Measurements from ENCODE around the gene UBXN7. TPM values are rescaled to one million over a fixed set of nuclear protein-coding genes. Genes with fewer than 3 reads are reported as not detected.

UBXN7 gene
- total RNA-seq, 4 donors from 2014 or later, result 13.8 to 25.4 (median 15.4) TPM

DNA sequence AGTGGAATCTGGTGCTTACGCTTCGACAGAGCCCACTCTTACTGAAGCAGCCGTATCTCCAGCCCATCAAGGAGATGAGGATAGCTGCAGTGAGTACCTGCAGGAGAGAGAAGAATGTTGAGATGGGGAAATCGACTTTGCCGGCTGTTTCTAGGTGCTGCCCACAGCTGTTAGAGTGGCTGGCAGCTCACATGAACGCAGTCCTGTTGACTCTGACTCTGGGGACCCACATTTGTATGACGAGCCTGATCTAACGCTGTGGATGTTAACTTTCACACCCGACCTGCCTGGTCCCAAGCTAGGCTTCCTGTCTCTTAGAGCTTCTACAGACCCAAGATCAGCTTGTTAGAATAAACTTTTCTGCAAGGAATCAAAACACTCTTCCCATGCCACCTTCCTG is 105.3 kb downstream of the UBXN7 start:
- Histone ChIP-seq H3K9me3 (no peaks in the 10 kb centered on the region), H3K36me3 (no peaks in the 10 kb centered on the region), H3K4me1 (no peaks in the 10 kb centered on the region), H3K27ac (no peak overlapping the region), H3K27me3 (peaks cover 14% of the 10 kb centered on the region), H3K4me3 (no peak overlapping the region)
- DNase-seq, result no peak
- 83% methylated on average over 9 of the region's 9 CpGs; no CpG with 5 or more reads in 1 of the 2 donors for WGBS, 2 donors (ENCODE audit: low coverage in 1 of 2)
- in situ Hi-C loops (cut with MboI; ENCODE audit: low pct_ligation_motif_present in 1 of 4, low pct_unique_long_range_greater_than_20kb in 1 of 4, low sequenced_read_pairs in 3 of 4) (no loop called here), intact Hi-C loops (cut with DNase I; ENCODE audit: low total_unique reads) (no loop called here)
- TF ChIP-seq POLR2AphosphoS5 (IDR thresholded peaks at IDR 0.05) (no peak), POLR2A (IDR thresholded peaks at IDR 0.05) (no peak), EP300 (IDR thresholded peaks at IDR 0.05; ENCODE audit: low read depth) (no peak)
- TF ChIP-seq, protein P1, sequence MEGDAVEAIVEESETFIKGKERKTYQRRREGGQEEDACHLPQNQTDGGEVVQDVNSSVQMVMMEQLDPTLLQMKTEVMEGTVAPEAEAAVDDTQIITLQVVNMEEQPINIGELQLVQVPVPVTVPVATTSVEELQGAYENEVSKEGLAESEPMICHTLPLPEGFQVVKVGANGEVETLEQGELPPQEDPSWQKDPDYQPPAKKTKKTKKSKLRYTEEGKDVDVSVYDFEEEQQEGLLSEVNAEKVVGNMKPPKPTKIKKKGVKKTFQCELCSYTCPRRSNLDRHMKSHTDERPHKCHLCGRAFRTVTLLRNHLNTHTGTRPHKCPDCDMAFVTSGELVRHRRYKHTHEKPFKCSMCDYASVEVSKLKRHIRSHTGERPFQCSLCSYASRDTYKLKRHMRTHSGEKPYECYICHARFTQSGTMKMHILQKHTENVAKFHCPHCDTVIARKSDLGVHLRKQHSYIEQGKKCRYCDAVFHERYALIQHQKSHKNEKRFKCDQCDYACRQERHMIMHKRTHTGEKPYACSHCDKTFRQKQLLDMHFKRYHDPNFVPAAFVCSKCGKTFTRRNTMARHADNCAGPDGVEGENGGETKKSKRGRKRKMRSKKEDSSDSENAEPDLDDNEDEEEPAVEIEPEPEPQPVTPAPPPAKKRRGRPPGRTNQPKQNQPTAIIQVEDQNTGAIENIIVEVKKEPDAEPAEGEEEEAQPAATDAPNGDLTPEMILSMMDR (IDR thresholded peaks at IDR 0.05), result no peak

DNA sequence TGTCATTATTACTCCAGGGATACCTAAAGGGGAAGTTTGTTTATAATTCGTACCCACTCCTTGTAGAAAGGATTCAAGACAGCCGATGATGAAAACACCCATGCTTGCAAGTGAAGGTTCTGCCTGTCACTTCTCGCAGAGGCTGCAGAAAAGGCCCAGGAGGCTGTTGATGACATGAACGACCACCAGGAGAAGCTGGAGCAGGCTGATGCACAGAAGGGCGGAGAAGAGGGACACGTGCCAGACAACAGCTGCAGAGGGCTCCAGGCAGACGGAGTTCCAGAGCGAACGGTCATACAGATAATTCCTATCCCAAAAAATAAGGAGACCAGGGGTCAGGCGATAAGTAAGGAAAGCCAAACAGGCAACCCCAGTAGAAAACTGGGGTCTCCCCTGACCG is 108.5 kb downstream of the UBXN7 start:
- Histone ChIP-seq H3K4me1 (peaks cover 0 to 4% (median 2%) of the 10 kb centered on the region in 4 donors), H3K27me3 (peaks cover 14% of the 10 kb centered on the region), H3K36me3 (no peaks in the 10 kb centered on the region), H3K27ac (no peak overlapping the region), H3K9me3 (no peaks in the 10 kb centered on the region), H3K4me3 (no peak overlapping the region)
- DNase-seq, result no peak
- intact Hi-C loops (cut with DNase I; ENCODE audit: low total_unique reads) (no loop called here), in situ Hi-C loops (cut with MboI; ENCODE audit: low pct_ligation_motif_present in 1 of 4, low pct_unique_long_range_greater_than_20kb in 1 of 4, low sequenced_read_pairs in 3 of 4) (no loop called here)
- WGBS, 2 donors (ENCODE audit: low coverage in 1 of 2), result 66 to 77% methylated on average over 2 to 11 of the region's 11 CpGs
- no peak for TF ChIP-seq POLR2A (IDR thresholded peaks at IDR 0.05)
- TF ChIP-seq, protein P1 (IDR thresholded peaks at IDR 0.05), result no peak
- TF ChIP-seq EP300 (IDR thresholded peaks at IDR 0.05; ENCODE audit: low read depth), result no peak
- TF ChIP-seq POLR2AphosphoS5 (IDR thresholded peaks at IDR 0.05), result no peak

DNA sequence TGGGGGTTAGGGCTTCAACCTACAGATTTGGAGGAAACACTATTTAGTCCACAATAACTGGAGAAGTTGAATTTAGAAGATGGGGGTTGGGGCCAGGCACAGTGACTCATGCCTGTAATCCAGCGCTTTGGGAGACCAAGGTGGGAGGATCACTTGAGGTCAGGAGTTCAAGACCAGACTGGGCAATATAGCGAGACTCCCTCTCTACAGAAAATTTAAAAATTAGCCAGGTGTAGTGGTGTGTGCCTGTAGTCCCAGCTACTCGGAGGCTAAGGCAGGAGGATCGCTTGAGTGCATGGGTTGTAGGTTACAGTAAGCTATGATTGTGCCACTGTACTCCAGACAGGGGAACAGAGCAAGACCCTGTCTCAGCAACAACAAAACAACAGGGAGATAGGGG is 109.2 kb downstream of the UBXN7 start:
- intact Hi-C loops (cut with DNase I; ENCODE audit: low total_unique reads), result no loop called here
- TF ChIP-seq, protein P1 (IDR thresholded peaks at IDR 0.05), result no peak
- TF ChIP-seq EP300 (IDR thresholded peaks at IDR 0.05; ENCODE audit: low read depth) (no peak), POLR2A (IDR thresholded peaks at IDR 0.05) (no peak), POLR2AphosphoS5 (IDR thresholded peaks at IDR 0.05) (no peak)
- WGBS, 2 donors (ENCODE audit: low coverage in 1 of 2), result 94 to 99% methylated on average over 4 of the region's 4 CpGs
- no peak for DNase-seq
- in situ Hi-C loops (cut with MboI; ENCODE audit: low pct_ligation_motif_present in 1 of 4, low pct_unique_long_range_greater_than_20kb in 1 of 4, low sequenced_read_pairs in 3 of 4), result no loop called here
- Histone ChIP-seq H3K9me3 (no peaks in the 10 kb centered on the region), H3K27me3 (peaks cover 9% of the 10 kb centered on the region), H3K36me3 (no peaks in the 10 kb centered on the region), H3K4me1 (peaks cover 0 to 5% (median 2%) of the 10 kb centered on the region in 4 donors), H3K4me3 (no peak overlapping the region), H3K27ac (no peak overlapping the region)

DNA sequence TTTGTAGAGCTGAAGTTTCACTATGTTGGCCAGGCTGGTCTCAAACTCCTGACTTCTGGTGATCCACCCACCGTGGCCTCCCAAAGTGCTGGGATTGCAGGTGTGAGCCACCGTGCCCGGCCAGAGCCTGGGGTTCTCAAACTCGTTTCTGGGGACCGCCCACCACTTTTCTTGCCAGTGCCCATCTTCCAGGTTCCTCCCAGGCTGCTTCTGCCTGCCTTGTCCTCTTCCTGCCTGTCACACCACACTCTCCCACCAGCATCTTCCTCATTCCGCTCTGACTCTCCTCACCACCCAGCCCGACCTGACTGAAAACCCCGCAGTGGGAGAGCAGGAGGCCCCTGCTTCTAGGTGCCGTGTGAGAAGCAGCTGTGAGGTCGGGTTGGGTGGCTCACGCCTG is 111.1 kb downstream of the UBXN7 start:
- in situ Hi-C loops (cut with MboI; ENCODE audit: low pct_ligation_motif_present in 1 of 4, low pct_unique_long_range_greater_than_20kb in 1 of 4, low sequenced_read_pairs in 3 of 4), result no loop called here
- 81% methylated on average over 11 of the region's 11 CpGs; no CpG with 5 or more reads in 1 of the 2 donors for whole genome bisulfite sequencing, 2 donors (ENCODE audit: low coverage in 1 of 2)

More for the DNA sequence above, 111.1 kb downstream of the UBXN7 start:
- H3K27me3 ChIP-seq, result no peaks in the 10 kb centered on the region
- no peak for DNase-seq
- intact Hi-C loops (cut with DNase I; ENCODE audit: low total_unique reads), result no loop called here
- H3K9me3 ChIP-seq, result no peaks in the 10 kb centered on the region
- TF ChIP-seq EP300 (IDR thresholded peaks at IDR 0.05; ENCODE audit: low read depth) (no peak), POLR2AphosphoS5 (IDR thresholded peaks at IDR 0.05) (no peak), POLR2A (IDR thresholded peaks at IDR 0.05) (no peak)
- TF ChIP-seq, protein P1 (IDR thresholded peaks at IDR 0.05), result no peak
- no peak overlapping the region for H3K4me3 ChIP-seq
- H3K36me3 ChIP-seq, result no peaks in the 10 kb centered on the region
- H3K4me1 ChIP-seq, result peaks cover 0 to 5% (median 2%) of the 10 kb centered on the region in 4 donors
- no peak overlapping the region for H3K27ac ChIP-seq

Data from transverse colon (tissue), 4 donors.